ENCODE results near the gene DUSP15.

The DUSP15 gene

GRCh38 chr20:31845300-31845863 is 24.9 kb downstream of the DUSP15 start, which contains the start of gene FOXS1:
FOXS1 (minus strand) TSS chr20:31845604; CDS start chr20:31845542, 62 bp downstream.
- DNase-seq (ENCODE audit: low read depth), result no peak
- H3K4me3 ChIP-seq (ENCODE audit: low read depth, low read length), result no peak within 1 kb of the TSS
- TF ChIP-seq CTCF (IDR thresholded peaks at IDR 0.05; ENCODE audit: low read depth, low read length, missing control alignments), result no peak

DNA sequence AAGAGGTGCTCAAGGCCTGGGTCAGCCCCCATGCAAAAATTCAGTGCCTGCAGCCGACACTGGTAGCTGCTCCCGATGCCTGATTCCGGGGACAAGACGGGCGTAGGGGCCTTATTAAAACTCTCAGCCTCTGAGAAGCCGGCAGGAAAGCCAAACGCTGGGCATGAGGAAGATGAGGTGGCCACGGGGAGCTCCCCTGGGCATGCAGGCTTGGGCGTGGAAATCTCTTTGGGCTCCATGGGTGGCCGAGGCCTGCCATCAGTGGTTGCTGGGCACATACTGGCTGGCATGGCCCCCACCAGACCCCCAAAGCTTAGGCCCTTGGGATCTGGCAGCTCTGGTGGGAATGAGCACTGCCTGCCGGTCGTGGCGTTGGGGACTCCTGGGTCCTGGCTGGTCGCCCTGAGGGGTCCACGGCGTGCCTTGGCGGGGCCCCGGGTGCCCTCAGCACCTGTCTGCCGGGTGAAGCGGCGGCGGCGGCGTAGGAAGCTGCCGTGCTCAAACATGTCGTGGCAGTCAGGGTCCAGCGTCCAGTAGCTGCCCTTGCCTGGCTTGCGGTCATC is 25.5 kb downstream of the DUSP15 start:
- DNase-seq (ENCODE audit: low read depth), result no peak
- H3K4me3 ChIP-seq (ENCODE audit: low read depth, low read length), result no peak overlapping the region
- TF ChIP-seq CTCF (IDR thresholded peaks at IDR 0.05; ENCODE audit: low read depth, low read length, missing control alignments), result no peak

DNA sequence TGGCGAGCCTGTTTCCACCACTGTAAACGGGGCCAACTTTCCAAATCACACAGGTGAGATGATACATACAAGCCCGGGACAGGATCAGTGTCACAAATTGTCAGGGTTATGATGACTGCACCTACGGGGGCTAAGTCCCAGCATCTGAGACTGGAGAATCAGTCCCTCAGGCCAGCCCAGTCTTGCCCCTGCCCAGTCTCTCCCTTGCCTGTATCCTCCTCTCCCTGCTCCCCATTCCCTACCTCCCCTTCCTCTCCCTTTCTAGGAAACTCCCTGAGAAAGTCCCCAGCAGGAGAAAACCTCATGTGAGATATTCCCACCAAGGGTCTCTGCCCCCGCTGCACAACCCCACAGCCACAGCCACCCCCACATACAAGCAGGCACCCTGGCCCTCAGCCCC is 26.4 kb downstream of the DUSP15 start:
- H3K4me3 ChIP-seq (ENCODE audit: low read depth, low read length), result no peak overlapping the region
- DNase-seq (ENCODE audit: low read depth), result no peak
- no peak for TF ChIP-seq CTCF (IDR thresholded peaks at IDR 0.05; ENCODE audit: low read depth, low read length, missing control alignments)

DNA sequence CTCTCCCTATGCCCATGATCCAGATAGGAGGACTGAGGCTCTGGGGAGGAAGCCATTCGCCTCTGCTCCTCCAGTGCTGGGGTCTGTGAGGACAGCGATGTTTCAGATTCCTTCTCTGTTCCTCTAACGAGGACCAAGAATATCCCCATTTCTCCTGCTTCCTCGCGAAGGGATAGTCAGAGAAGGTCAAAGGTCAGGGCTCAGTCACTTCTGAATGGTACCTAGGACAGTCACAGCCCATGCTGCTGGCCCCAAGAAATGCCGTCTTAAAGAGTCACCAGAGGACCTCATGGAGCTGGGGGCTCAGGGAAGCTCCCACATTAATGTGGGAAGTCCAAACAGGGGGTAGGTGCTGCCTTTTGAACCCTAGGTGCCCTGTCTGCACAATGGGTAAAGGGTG is 27.0 kb downstream of the DUSP15 start:
- H3K4me3 ChIP-seq (ENCODE audit: low read depth, low read length), result no peak overlapping the region
- TF ChIP-seq CTCF (IDR thresholded peaks at IDR 0.05; ENCODE audit: low read depth, low read length, missing control alignments), result no peak
- DNase-seq (ENCODE audit: low read depth), result no peak

DNA sequence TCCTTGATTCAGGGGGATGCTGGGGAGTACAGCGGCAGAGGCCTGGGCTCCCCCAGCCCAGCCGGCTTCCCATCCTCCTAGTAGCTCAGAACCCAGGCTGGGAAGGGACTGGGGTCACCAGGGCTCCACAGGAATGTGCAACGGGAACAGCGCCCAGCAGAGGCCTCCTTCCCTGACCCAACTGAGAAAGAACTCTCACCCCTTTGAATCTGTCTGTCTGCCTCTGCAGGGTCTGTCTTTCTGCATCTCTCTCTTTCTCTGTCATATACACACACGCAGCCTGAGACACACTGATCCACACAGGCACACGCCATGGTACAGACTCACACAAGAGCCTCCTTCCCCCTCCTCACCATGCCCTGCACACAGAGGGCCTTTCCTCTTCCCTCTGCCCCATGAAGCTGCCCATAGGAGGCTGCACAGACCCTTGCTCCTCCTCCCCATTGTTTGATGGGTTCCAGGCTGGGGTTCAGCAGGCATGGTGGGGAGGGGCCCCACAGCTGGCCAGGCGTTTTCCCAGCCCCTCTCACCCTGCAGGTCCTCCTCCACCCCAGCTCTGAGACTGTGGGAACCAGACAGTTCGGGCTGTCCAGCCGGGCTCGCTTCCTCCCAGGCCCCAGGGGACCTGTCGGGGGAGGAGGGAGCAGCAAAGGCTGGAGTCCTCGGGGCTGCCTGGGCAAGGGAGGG is 27.7 kb downstream of the DUSP15 start:
- no peak for TF ChIP-seq CTCF (IDR thresholded peaks at IDR 0.05; ENCODE audit: low read depth, low read length, missing control alignments)
- DNase-seq (ENCODE audit: low read depth), result no peak
- H3K4me3 ChIP-seq (ENCODE audit: low read depth, low read length), result no peak overlapping the region

- TF ChIP-seq CTCF (IDR thresholded peaks at IDR 0.05; ENCODE audit: low read depth, low read length, missing control alignments), result no peak
- DNase-seq (ENCODE audit: low read depth), result no peak
Observed at GRCh38 chr20:31841928-31842327, 28.4 kb downstream of the DUSP15 start.

More at GRCh38 chr20:31841928-31842327, 28.4 kb downstream of the DUSP15 start:
- no peak overlapping the region for H3K4me3 ChIP-seq (ENCODE audit: low read depth, low read length)
